GM12878 (cell line): ENCODE data around the gene SRRM3. TPM values are rescaled to one million over a fixed set of nuclear protein-coding genes. Genes with fewer than 3 reads are reported as not detected.

Experiments used
- ATAC-seq: fragments of 200-7000 bp; cut with Tn5 transposase; 3 replicates; pipeline ENCODE4 v1.9.1; 2020; ENCODE audit warnings: mild to moderate bottlenecking, moderate library complexity
- BruUV-seq: library from RNA; stranded (reverse); fragments of 400-500 nt; replicated peaks from 2 replicates; lab custom pipeline; 2021; lab: Mats Ljungman, UMichigan
- CTCF ChIA-PET: fragments of 300-600 bp; sonication (Branson Sonifier 250); formaldehyde crosslinking; extraction: SDS; loops from one replicate; lab custom pipeline; 2021; ENCODE audit warnings: inconsistent platforms; lab: Yijun Ruan, JAX
- POLR2A ChIA-PET: fragments of 350-600 bp; formaldehyde crosslinking; extraction: SDS; loops from one replicate; lab custom pipeline; 2021; ENCODE audit warnings: inconsistent platforms; lab: Charles Lee
- RAD21 ChIA-PET: fragments of 300-600 bp; sonication (Branson Sonifier 250); formaldehyde crosslinking; loops from one replicate; lab custom pipeline; 2023; ENCODE audit warnings: antibody characterized with exemption; ENCODE audit not compliant: unreplicated experiment; lab: Charles Lee
- SMC1A ChIA-PET: fragments of 300-600 bp; sonication (Branson Sonifier 250); formaldehyde crosslinking; loops from one replicate; lab custom pipeline; 2023; ENCODE audit not compliant: unreplicated experiment, uncharacterized antibody; lab: Charles Lee
- DNase-seq: peaks from one replicate; pipeline ENCODE4 v3.0.0-alpha.2; 2011; ENCODE audit warnings: low read depth, low spot score
- FAIRE-seq: peaks from 3 replicates; lab custom pipeline; 2011; peaks lifted over from hg19 to GRCh38; lab: Jason Lieb, UNC
- H2AFZ ChIP-seq: 2 replicates; pipeline ENCODE4 v1.6.0; 2011; ENCODE audit warnings: low read depth, low read length, control low read depth; ENCODE audit not compliant: control insufficient read depth
- H3K27ac ChIP-seq: 2 replicates; pipeline ENCODE4 v1.5.1; 2011; ENCODE audit warnings: control low read depth; ENCODE audit not compliant: control insufficient read depth, insufficient read depth
- H3K27me3 ChIP-seq, 2 experiments: replicated peaks in 1 of 2; 2 replicates each; pipeline versions ENCODE4 v1.6.0 to v1.6.1; 2011; ENCODE audit warnings: low read length in 1 of 2; ENCODE audit not compliant: control insufficient read depth in 2 of 2, insufficient read depth in 2 of 2
- H3K36me3 ChIP-seq, 2 experiments: 2 replicates each; pipeline ENCODE4 v1.5.1; 2011; ENCODE audit warnings: low read length in 1 of 2; ENCODE audit not compliant: control insufficient read depth in 2 of 2, insufficient read depth in 2 of 2
- H3K4me1 ChIP-seq: 2 replicates; pipeline ENCODE4 v1.6.1; 2011; ENCODE audit warnings: mild to moderate bottlenecking, low read length, moderate library complexity, mixed read lengths; ENCODE audit not compliant: control insufficient read depth, insufficient read depth
- H3K4me2 ChIP-seq: 2 replicates; pipeline ENCODE4 v1.6.0; 2011; ENCODE audit warnings: control low read depth; ENCODE audit not compliant: control insufficient read depth, insufficient read depth
- H3K4me3 ChIP-seq: fragments of 200-600 bp; sonication (generic); 2 replicates; pipeline ENCODE4 v1.5.1; 2016
- H3K79me2 ChIP-seq: 2 replicates; pipeline ENCODE4 v1.6.0; 2011; ENCODE audit warnings: low read length; ENCODE audit not compliant: control insufficient read depth, insufficient read depth
- H3K9ac ChIP-seq: 2 replicates; pipeline ENCODE4 v1.8.0; 2011; ENCODE audit warnings: low read length, control low read depth, mixed read lengths; ENCODE audit not compliant: control insufficient read depth, insufficient read depth
- H3K9me3 ChIP-seq: replicated peaks from 3 replicates; pipeline ENCODE4 v1.5.1; 2011; ENCODE audit warnings: mild to moderate bottlenecking, low read length; ENCODE audit not compliant: control insufficient read depth, insufficient read depth
- H4K20me1 ChIP-seq: 2 replicates; pipeline ENCODE4 v1.6.0; 2011; ENCODE audit not compliant: control insufficient read depth, insufficient read depth
- ATF2 ChIP-seq: IDR thresholded peaks from 2 replicates; pipeline ENCODE4 v1.6.1; 2012; ENCODE audit warnings: low read length, inconsistent platforms
- BRCA1 ChIP-seq: IDR thresholded peaks from 2 replicates; pipeline ENCODE4 v1.6.1; 2011; ENCODE audit warnings: low read depth, low read length, improper control_type of control experiment
- CBX5 ChIP-seq: sonication (generic); IDR thresholded peaks from 2 replicates; pipeline ENCODE4 v1.6.1; 2016; ENCODE audit warnings: low read depth, moderate library complexity, mild to moderate bottlenecking, inconsistent platforms
- MEF2B ChIP-seq: fragments of 450-650 bp; IDR thresholded peaks from 2 replicates; pipeline ENCODE4 v1.6.1; 2018; ENCODE audit warnings: mild to moderate bottlenecking, moderate library complexity; ENCODE audit not compliant: partially characterized antibody, poor library complexity, severe bottlenecking
- MYB ChIP-seq: fragments of 150-350 bp; IDR thresholded peaks from 2 replicates; pipeline ENCODE4 v1.6.1; 2014; ENCODE audit warnings: mild to moderate bottlenecking, low read depth, low read length, borderline replicate concordance
- POLR2AphosphoS2 ChIP-seq: IDR thresholded peaks from 2 replicates; pipeline ENCODE4 v1.6.1; 2011; ENCODE audit warnings: low read depth, mild to moderate bottlenecking, low read length, improper control_type of control experiment, moderate library complexity
- POLR2AphosphoS5 ChIP-seq: IDR thresholded peaks from 2 replicates; pipeline ENCODE4 v1.6.1; 2011; ENCODE audit warnings: mild to moderate bottlenecking, low read length, inconsistent platforms
- SREBF2 ChIP-seq: IDR thresholded peaks from 2 replicates; pipeline ENCODE4 v1.6.1; 2012; ENCODE audit warnings: mild to moderate bottlenecking, low read length
- ZNF274 ChIP-seq: IDR thresholded peaks from one replicate; pipeline ENCODE4 v1.8.0; 2011; ENCODE audit not compliant: insufficient read length, insufficient read depth
- WGBS: methylation state at CpG from one replicate; pipeline ENCODE4 v1.1.6; 2016; ENCODE audit warnings: low lambda C conversion rate; ENCODE audit not compliant: insufficient replicate concordance, insufficient coverage; ENCODE audit errors: missing lambda C conversion rate; 5-methylcytosine and 5-hydroxymethylcytosine counted together
- in situ Hi-C: fragments of 300-500 bp; cut with MboI; formaldehyde crosslinking; loops from 9 replicates; pipeline ENCODE4 v1.14.3; 2018; ENCODE audit warnings: mixed read lengths
- intact Hi-C: fragments of 100-400 bp; cut with micrococcal nuclease; formaldehyde crosslinking; loops from one replicate; pipeline ENCODE4 v1.14.2; 2022; ENCODE audit not compliant: unreplicated experiment
- polyA plus RNA-seq, 11 experiments: library from polyadenylated mRNA; depleted of rRNA in 4 of 11; unstranded in 6 of 11; stranded (reverse) in 5 of 11; fragments of >200 nt; fragmentation: Nextera tagmentation in 4 of 11; fragmentation: Illumina TruSeq in 1 of 11; extraction: Ambion mirVana in 4 of 11; extraction: Trizol in 1 of 11; gene quantifications; 1 replicate in 1 of 11; 2 replicates in 10 of 11; pipeline versions ENCODE4 v1.2.1 to v1.2.3, GENCODE V29; 2011 to 2016; ENCODE audit warnings: inconsistent platforms in 2 of 11, missing spikeins in 2 of 11, low read depth in 1 of 11
- total RNA-seq, 4 experiments: library from RNA; depleted of rRNA in 3 of 4; stranded (reverse); fragments of >200 nt in 3 of 4; fragmentation: Illumina TruSeq in 1 of 4; extraction: Trizol in 1 of 4; gene quantifications; 2 replicates each; pipeline versions ENCODE4 v1.2.1 to v1.2.3, GENCODE V29; 2013 to 2021

SRRM3 gene
- total and polyA plus RNA-seq, 10 of the 15 experiments (the other 5 are each of a cell fraction or from before 2014, with no cell fraction given) = 0.03 to 0.15 (median 0.05) TPM; not detected in 6

GRCh38 chr7:76217942-76218566 is 16.4 kb downstream of the SRRM3 start:
- Histone ChIP-seq H3K4me3 (no peak overlapping the region), H3K36me3 (no peaks in the 10 kb centered on the region), H3K4me1 (no peaks in the 10 kb centered on the region), H3K9me3 (no peaks in the 10 kb centered on the region), H3K27ac (no peak overlapping the region), H3K79me2 (no peaks in the 10 kb centered on the region), H3K9ac (no peak overlapping the region), H4K20me1 (no peaks in the 10 kb centered on the region), H3K4me2 (no peak overlapping the region), H3K27me3 (peaks cover 0 to 3% of the 10 kb centered on the region in 2 experiments; a peak in 2 of 4 replicates), H2AFZ (no peak overlapping the region)
- in situ Hi-C loops (no loop called here), intact Hi-C loops (no loop called here)
- WGBS = 40% methylated on average over 6 of the region's 6 CpGs
- ChIA-PET POLR2A (no interaction called here), RAD21 (no interaction called here), CTCF (no interaction called here), SMC1A (no interaction called here)
- no TSS peak for BruUV-seq
- no peak for DNase-seq
- TF ChIP-seq CBX5 (no peak), SREBF2 (no peak), MEF2B (no peak), ATF2 (no peak), BRCA1 (no peak), POLR2AphosphoS2 (no peak), POLR2AphosphoS5 (no peak), ZNF274 (no peak), MYB (no peak)
- FAIRE-seq = no peak
- no peak for ATAC-seq
